ENCODE results near the gene GARIN5A. TPM values are rescaled to one million over a fixed set of nuclear protein-coding genes. Genes with fewer than 3 reads are reported as not detected.

GARIN5A gene
- total RNA-seq, 4 donors from 2014 or later: 0.32 to 0.52 TPM; not detected in 2

- H3K27me3 ChIP-seq: peaks cover 0 to 21% (median 3%) of the 10 kb centered on the region in 4 donors
- no peak overlapping the region for H3K4me3 ChIP-seq
- no peak for DNase-seq (ENCODE audit: extremely low spot score)
- H3K4me1 ChIP-seq: peaks cover 0 to 5% (median 0%) of the 10 kb centered on the region in 4 donors
- no peaks in the 10 kb centered on the region for H3K9me3 ChIP-seq
- H3K36me3 ChIP-seq: peaks cover 0 to 7% (median 0%) of the 10 kb centered on the region in 4 donors
- TF ChIP-seq CTCF (IDR thresholded peaks at IDR 0.05): no peak
- TF ChIP-seq POLR2AphosphoS5 (IDR thresholded peaks at IDR 0.05): no peak
- no peak for TF ChIP-seq EP300 (IDR thresholded peaks at IDR 0.05)
- TF ChIP-seq POLR2A (IDR thresholded peaks at IDR 0.05; ENCODE audit: low read depth): no peak
- intact Hi-C loops (cut with DNase I): no loop called here
- H3K27ac ChIP-seq (replicated peaks in 1 of 4): no peak overlapping the region
- WGBS: 64% methylated on average over 7 of the region's 7 CpGs
These were observed 17.8 kb upstream of the GARIN5A start for GRCh38 chr19:50494186-50495019.

GRCh38 chr19:50493171-50493570 lies 16.5 kb upstream of the GARIN5A start:
- Histone ChIP-seq H3K27me3 (peaks cover 0 to 33% (median 7%) of the 10 kb centered on the region in 4 donors), H3K4me1 (peaks cover 0 to 5% (median 0%) of the 10 kb centered on the region in 4 donors), H3K27ac (replicated peaks in 1 of 4) (no peak overlapping the region), H3K4me3 (no peak overlapping the region), H3K36me3 (peaks cover 0 to 7% (median 0%) of the 10 kb centered on the region in 4 donors), H3K9me3 (no peaks in the 10 kb centered on the region)
- intact Hi-C loops (cut with DNase I): no loop called here
- TF ChIP-seq CTCF (IDR thresholded peaks at IDR 0.05): no peak
- no peak for TF ChIP-seq POLR2A (IDR thresholded peaks at IDR 0.05; ENCODE audit: low read depth)
- no peak for TF ChIP-seq EP300 (IDR thresholded peaks at IDR 0.05)
- TF ChIP-seq POLR2AphosphoS5 (IDR thresholded peaks at IDR 0.05): no peak
- DNase-seq (ENCODE audit: extremely low spot score): no peak
- WGBS: 66% methylated on average over 8 of the region's 8 CpGs

GRCh38 chr19:50492303-50493052 lies 15.8 kb upstream of the GARIN5A start:
- TF ChIP-seq POLR2AphosphoS5 (IDR thresholded peaks at IDR 0.05) (no peak), EP300 (IDR thresholded peaks at IDR 0.05) (no peak), CTCF (IDR thresholded peaks at IDR 0.05) (no peak), POLR2A (IDR thresholded peaks at IDR 0.05; ENCODE audit: low read depth) (no peak)
- 12% methylated on average over 7 of the region's 12 CpGs for WGBS
- Histone ChIP-seq H3K27me3 (peaks cover 0 to 40% (median 9%) of the 10 kb centered on the region in 4 donors), H3K9me3 (no peaks in the 10 kb centered on the region), H3K36me3 (peaks cover 0 to 7% (median 0%) of the 10 kb centered on the region in 4 donors), H3K4me1 (peaks cover 0 to 5% (median 0%) of the 10 kb centered on the region in 4 donors), H3K4me3 (no peak overlapping the region), H3K27ac (replicated peaks in 1 of 4) (no peak overlapping the region)
- DNase-seq (ENCODE audit: extremely low spot score): no peak
- intact Hi-C loops (cut with DNase I): no loop called here

GRCh38 chr19:50490991-50491472 lies 14.4 kb upstream of the GARIN5A start:
- Histone ChIP-seq H3K9me3 (no peaks in the 10 kb centered on the region), H3K4me3 (no peak overlapping the region), H3K27me3 (peaks cover 0 to 53% (median 16%) of the 10 kb centered on the region in 4 donors), H3K36me3 (peaks cover 0 to 4% (median 0%) of the 10 kb centered on the region in 4 donors), H3K4me1 (peaks cover 0 to 5% (median 0%) of the 10 kb centered on the region in 4 donors), H3K27ac (replicated peaks in 1 of 4) (no peak overlapping the region)
- DNase-seq (ENCODE audit: extremely low spot score): no peak
- WGBS: 40% methylated on average over 26 of the region's 26 CpGs
- TF ChIP-seq EP300 (IDR thresholded peaks at IDR 0.05) (no peak), CTCF (IDR thresholded peaks at IDR 0.05) (no peak), POLR2A (IDR thresholded peaks at IDR 0.05; ENCODE audit: low read depth) (no peak), POLR2AphosphoS5 (IDR thresholded peaks at IDR 0.05) (no peak)
- intact Hi-C loops (cut with DNase I): no loop called here

Data from esophagus muscularis mucosa (tissue), 4 donors.